HTR-8/SVneo (cell line): Measurements from ENCODE around the gene RND2.
"Not testable (repeated sequence)": the region's sequence is repeated elsewhere in the genome, so short reads cannot be mapped to it uniquely, and the experiment has no call there.

Experiments
- DNase-seq: peaks from one replicate; pipeline ENCODE4 v3.0.0; 2011; ENCODE audit warnings: low spot score, mixed read lengths; ENCODE audit not compliant: insufficient read length
- FAIRE-seq: peaks from 2 replicates; lab custom pipeline; 2011; peaks lifted over from hg19 to GRCh38; lab: Jason Lieb, UNC

RND2 gene

DNA sequence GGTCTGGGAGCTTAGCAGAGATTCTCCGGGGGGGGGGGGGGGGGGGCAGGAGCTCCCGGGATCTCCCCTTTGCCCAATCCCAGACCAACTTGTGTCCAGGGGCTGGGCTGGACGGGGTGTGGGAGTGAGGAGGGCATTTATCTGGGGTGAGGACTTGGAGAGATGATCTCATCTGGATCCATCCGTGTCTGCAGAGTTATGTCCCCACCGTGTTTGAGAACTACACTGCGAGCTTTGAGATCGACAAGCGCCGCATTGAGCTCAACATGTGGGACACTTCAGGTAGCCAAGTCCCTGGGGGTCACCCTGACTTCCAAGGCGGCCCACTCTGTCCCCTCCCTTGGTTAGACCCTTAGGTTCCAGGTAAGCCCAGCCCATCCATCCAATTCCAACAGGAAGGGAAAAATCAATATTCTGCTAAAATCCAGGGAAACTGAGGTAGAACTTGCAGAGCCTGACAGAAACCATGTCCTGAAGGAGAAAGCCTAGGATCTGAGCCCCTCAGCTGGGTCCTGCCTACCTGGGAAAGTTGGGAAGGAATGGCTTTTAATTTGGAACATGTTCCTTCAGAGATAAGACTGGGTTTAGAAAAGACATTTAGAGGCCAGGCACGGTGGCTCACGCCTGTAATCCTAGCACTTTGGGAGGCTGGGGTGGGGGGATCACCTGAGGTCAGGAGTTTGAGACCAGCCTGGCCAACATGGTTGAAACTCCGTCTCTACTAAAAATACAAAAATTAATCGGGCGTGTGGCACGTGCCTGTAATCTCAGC is 921 bp downstream of the RND2 start:
- DNase-seq (peak; percentile 35), FAIRE-seq (peak; percentile 23)

- FAIRE-seq (no peak), DNase-seq (no peak)
Measured at GRCh38 chr17:43026595-43026994, 1.6 kb downstream of the RND2 start.

- FAIRE-seq: no peak
- DNase-seq: no peak
Measured at GRCh38 chr17:43027091-43028032, 2.3 kb downstream of the RND2 start.

GRCh38 chr17:43028221-43028861 is 3.3 kb downstream of the RND2 start:
- FAIRE-seq (peak; percentile 62), DNase-seq (no peak)

- FAIRE-seq: peak; percentile 65
- DNase-seq: no peak
Measured at GRCh38 chr17:43030137-43030767, 5.2 kb downstream of the RND2 start.

- no peak for DNase-seq
- FAIRE-seq: no peak
Measured at GRCh38 chr17:43031666-43032065, 6.6 kb downstream of the RND2 start.

GRCh38 chr17:43033948-43034881 is 9.2 kb downstream of the RND2 start:
- DNase-seq (no peak), FAIRE-seq (no peak)

GRCh38 chr17:43034894-43035293 is 9.9 kb downstream of the RND2 start:
- DNase-seq: no peak

GRCh38 chr17:43039646-43040045 is 14.6 kb downstream of the RND2 start:
- DNase-seq: no peak
- FAIRE-seq: no peak

More at GRCh38 chr17:43034894-43035293, 9.9 kb downstream of the RND2 start:
- FAIRE-seq: no peak

GRCh38 chr17:43040655-43041054 is 15.6 kb downstream of the RND2 start:
- FAIRE-seq: no peak
- DNase-seq: no peak

DNA sequence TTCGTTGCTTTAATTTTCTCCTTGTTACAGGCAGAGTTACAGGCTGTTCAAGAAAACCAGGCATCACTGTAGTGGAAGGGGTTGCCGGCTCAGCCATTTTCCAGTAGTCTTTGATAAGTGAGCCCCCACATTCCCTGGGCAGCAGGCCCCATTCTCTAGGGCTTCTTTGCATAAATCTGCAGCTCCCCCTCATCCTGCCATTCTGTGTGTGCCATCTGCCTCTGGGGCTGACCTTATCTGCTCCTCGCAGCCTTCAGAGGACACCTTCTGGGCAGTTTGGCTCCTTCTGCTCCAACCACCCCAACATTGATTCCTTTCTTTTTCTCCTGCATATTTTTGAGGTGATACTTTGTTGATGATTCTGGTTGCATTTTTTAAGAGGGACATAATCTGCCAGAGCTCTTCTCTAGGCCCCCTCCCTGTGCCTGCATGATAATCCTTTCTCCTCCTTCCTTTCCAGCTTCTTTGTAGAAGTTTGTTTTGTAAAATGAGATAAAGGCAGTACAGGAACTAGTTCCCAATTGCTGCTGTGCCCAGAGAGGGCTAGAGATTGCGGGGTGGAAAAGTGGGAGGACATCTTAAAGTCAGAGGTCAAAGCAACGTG is 17.1 kb downstream of the RND2 start:
- DNase-seq (no peak), FAIRE-seq (peak; percentile 77)

GRCh38 chr17:43043307-43043706 is 18.3 kb downstream of the RND2 start:
- DNase-seq: no peak
- no peak for FAIRE-seq

DNA sequence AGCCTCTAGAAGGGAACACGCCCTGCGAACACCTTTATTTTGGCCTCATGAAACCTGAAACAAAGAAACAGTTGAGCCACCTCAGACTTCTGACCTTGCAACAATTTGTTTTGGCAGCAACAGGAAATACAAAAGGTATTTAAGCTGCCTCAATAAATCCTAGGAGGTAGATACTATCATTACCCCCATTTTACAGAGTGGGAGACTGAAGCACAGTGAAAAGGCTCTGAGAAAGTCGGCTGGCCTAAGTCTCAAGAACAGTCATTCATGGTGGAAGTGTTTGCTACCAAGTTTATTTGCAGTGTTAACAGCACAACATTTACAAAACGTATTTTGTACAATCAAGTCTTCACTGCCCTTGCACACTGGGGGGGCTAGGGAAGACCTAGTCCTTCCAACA is 19.0 kb downstream of the RND2 start:
- FAIRE-seq (no peak), DNase-seq (no peak)

DNA sequence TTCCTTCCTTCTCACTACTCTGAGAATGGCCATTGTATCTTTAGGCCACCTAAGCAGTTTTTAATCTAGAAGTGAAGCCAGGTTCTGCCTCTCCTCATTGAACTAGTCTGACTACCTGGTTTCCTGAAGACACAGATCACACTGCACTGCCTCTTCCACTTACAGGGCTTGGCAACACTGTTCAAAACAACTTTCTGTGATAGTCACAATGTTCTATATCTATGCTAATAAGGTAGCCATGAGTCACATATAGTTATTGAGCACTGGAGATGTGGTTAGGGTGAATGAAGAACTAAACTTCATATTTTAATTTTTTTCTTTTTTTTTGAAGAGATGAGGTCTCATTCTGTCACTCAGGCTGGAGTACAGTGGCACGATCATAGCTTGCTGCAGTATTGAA is 26.9 kb downstream of the RND2 start:
- DNase-seq (no peak), FAIRE-seq (no peak)

DNA sequence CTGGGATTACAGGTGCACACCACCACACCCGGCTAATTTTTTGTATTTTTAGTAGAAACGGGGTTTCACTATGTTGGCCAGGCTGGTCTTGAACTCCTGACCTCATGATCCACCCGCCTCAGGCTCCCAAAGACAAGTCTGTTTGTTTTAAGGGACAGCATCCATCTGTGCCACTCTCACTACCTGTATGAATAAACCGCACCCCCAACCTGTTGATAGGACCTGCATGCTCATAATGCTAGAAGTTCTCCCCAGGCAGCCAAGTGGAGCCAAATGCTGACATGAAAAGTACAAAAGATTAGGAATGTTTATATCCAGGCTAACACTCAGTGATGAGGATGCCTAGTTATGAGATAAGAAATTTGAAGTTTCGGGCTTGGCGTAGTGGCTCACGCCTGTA is 28.0 kb downstream of the RND2 start:
- DNase-seq, FAIRE-seq: not testable (repeated sequence)

GRCh38 chr17:43056051-43056450 is 31.0 kb downstream of the RND2 start:
- FAIRE-seq: no peak

DNA sequence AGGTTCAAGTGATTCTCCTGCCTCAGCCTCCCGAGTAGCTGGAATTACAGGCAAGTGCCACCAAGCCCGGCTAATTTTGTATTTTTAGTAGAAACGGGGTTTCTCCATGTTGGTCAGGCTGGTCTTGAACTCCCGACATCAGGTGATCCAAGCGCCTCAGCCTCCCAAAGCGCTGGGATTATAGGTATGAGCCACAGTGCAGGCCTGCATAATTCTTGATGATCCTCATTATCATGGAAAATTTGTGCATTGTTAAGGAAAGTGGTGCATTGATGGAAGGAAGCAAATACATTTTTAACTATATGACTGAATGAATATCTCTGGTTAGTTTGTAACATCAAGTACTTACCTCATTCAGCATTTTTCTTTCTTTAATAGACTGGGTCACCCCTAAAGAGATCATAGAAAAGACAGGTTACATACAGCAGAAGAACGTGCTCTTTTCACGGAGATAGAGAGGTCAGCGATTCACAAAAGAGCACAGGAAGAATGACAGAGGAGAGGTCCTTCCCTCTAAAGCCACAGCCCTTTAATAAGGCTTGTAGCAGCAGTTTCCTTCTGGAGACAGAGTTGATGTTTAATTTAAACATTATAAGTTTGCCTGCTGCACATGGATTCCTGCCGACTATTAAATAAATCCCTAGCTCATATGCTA is 38.1 kb downstream of the RND2 start:
- no peak for DNase-seq
- FAIRE-seq: no peak

More at GRCh38 chr17:43056051-43056450, 31.0 kb downstream of the RND2 start:
- DNase-seq: no peak
